H9 (cell line): Measurements from ENCODE around the gene ADAMTS13. TPM values are rescaled to one million over a fixed set of nuclear protein-coding genes. Genes with fewer than 3 reads are reported as not detected.
A peak's percentile ranks its signal among the peaks of the same experiment; 100 is the strongest.

Experiments used
- DNase-seq: peaks from one replicate; pipeline ENCODE4 v3.0.0-alpha.2; 2017
- H2AFZ ChIP-seq: one replicate; pipeline ENCODE4 v1.6.1; 2013; ENCODE audit warnings: mild to moderate bottlenecking, low read length, control low read depth, moderate library complexity
- H2AK5ac ChIP-seq: 2 replicates; pipeline ENCODE4 v1.6.1; 2013; ENCODE audit warnings: low read length, control low read depth, mixed read lengths; ENCODE audit not compliant: insufficient read length
- H2BK120ac ChIP-seq: one replicate; pipeline ENCODE4 v1.6.1; 2013; ENCODE audit warnings: low read depth, mild to moderate bottlenecking, low read length, control low read depth, inconsistent platforms; ENCODE audit not compliant: poor library complexity, severe bottlenecking
- H2BK12ac ChIP-seq: 2 replicates; pipeline ENCODE4 v1.6.1; 2013; ENCODE audit warnings: low read length, control low read depth, mixed read lengths, low read depth; ENCODE audit not compliant: insufficient read length
- H2BK15ac ChIP-seq: 2 replicates; pipeline ENCODE4 v1.6.1; 2013; ENCODE audit warnings: low read depth, low read length, control low read depth
- H2BK20ac ChIP-seq: one replicate; pipeline ENCODE4 v1.6.1; 2013; ENCODE audit warnings: low read depth, mild to moderate bottlenecking, low read length, control low read depth, inconsistent platforms; ENCODE audit not compliant: poor library complexity, severe bottlenecking
- H2BK5ac ChIP-seq: 2 replicates; pipeline ENCODE4 v1.6.1; 2013; ENCODE audit warnings: low read length, control low read depth, mixed read lengths; ENCODE audit not compliant: insufficient read length
- H3K14ac ChIP-seq: 2 replicates; pipeline ENCODE4 v1.6.1; 2013; ENCODE audit warnings: low read length, control low read depth; ENCODE audit not compliant: insufficient read depth
- H3K18ac ChIP-seq: 2 replicates; pipeline ENCODE4 v1.6.1; 2013; ENCODE audit warnings: low read depth, mild to moderate bottlenecking, mixed read lengths, low read length, control low read depth; ENCODE audit not compliant: insufficient read length
- H3K23ac ChIP-seq: 2 replicates; pipeline ENCODE4 v1.6.1; 2013; ENCODE audit warnings: low read length, control low read depth, mixed read lengths, low read depth; ENCODE audit not compliant: insufficient read length
- H3K23me2 ChIP-seq: 2 replicates; pipeline ENCODE4 v1.6.1; 2013; ENCODE audit warnings: low read depth, mild to moderate bottlenecking, mixed read lengths, low read length, control low read depth; ENCODE audit not compliant: insufficient read length, poor library complexity, severe bottlenecking
- H3K27ac ChIP-seq: 2 replicates; pipeline ENCODE4 v1.5.1; 2013; ENCODE audit warnings: low read length, control low read depth, mixed read lengths, low read depth; ENCODE audit not compliant: insufficient read length
- H3K27me3 ChIP-seq: 2 replicates; pipeline ENCODE4 v1.6.1; 2013; ENCODE audit warnings: low read length, control low read depth, inconsistent platforms; ENCODE audit not compliant: insufficient read depth
- H3K4ac ChIP-seq: 2 replicates; pipeline ENCODE4 v1.6.1; 2013; ENCODE audit warnings: low read depth, mild to moderate bottlenecking, control low read depth, inconsistent platforms, low read length, moderate library complexity
- H3K4me1 ChIP-seq: 2 replicates; pipeline ENCODE4 v1.6.1; 2013; ENCODE audit warnings: low read length, control low read depth, inconsistent platforms; ENCODE audit not compliant: insufficient read depth
- H3K4me2 ChIP-seq: 2 replicates; pipeline ENCODE4 v1.6.1; 2013; ENCODE audit warnings: low read length, control low read depth, mixed read lengths; ENCODE audit not compliant: insufficient read length, insufficient read depth
- H3K56ac ChIP-seq: 2 replicates; pipeline ENCODE4 v1.6.1; 2013; ENCODE audit warnings: low read depth, mild to moderate bottlenecking, mixed read lengths, low read length, control low read depth; ENCODE audit not compliant: insufficient read length
- H3K79me1 ChIP-seq: 2 replicates; pipeline ENCODE4 v1.6.1; 2013; ENCODE audit warnings: low read depth, mild to moderate bottlenecking, moderate library complexity, low read length, control low read depth, inconsistent platforms; ENCODE audit not compliant: insufficient read depth, poor library complexity, severe bottlenecking
- H3K79me2 ChIP-seq: 2 replicates; pipeline ENCODE4 v1.6.1; 2013; ENCODE audit warnings: low read length, control low read depth, inconsistent platforms; ENCODE audit not compliant: insufficient read depth
- H3K9ac ChIP-seq: 2 replicates; pipeline ENCODE4 v1.6.1; 2013; ENCODE audit warnings: low read length, control low read depth, mixed read lengths; ENCODE audit not compliant: insufficient read length; ENCODE audit errors: extremely low read depth
- H3K9me3 ChIP-seq: one replicate; pipeline ENCODE4 v1.6.1; 2013; ENCODE audit warnings: low read depth, low read length, inconsistent platforms; ENCODE audit not compliant: control insufficient read depth
- H3T11ph ChIP-seq: one replicate; pipeline ENCODE4 v1.6.1; 2013; ENCODE audit warnings: mild to moderate bottlenecking, low read length, control low read depth, inconsistent platforms
- H4K20me1 ChIP-seq: one replicate; pipeline ENCODE4 v1.6.1; 2013; ENCODE audit not compliant: control insufficient read depth, insufficient read length, insufficient read depth
- H4K5ac ChIP-seq: 2 replicates; pipeline ENCODE4 v1.6.1; 2013; ENCODE audit warnings: low read depth, mild to moderate bottlenecking, mixed read lengths, low read length, control low read depth; ENCODE audit not compliant: insufficient read length
- H4K8ac ChIP-seq: replicated peaks from 2 replicates; pipeline ENCODE4 v1.6.1; 2013; ENCODE audit warnings: low read length, control low read depth, mixed read lengths, low read depth; ENCODE audit not compliant: insufficient read length
- H4K91ac ChIP-seq: 2 replicates; pipeline ENCODE4 v1.6.1; 2013; ENCODE audit warnings: low read depth, mild to moderate bottlenecking, moderate library complexity, mixed read lengths, low read length, control low read depth; ENCODE audit not compliant: insufficient read length
- H3K27ac Mint-ChIP-seq, 3 experiments: 2 replicates in 2 of 3; 3 replicates in 1 of 3; pipeline ENCODE4 v1.8.0; 2020 to 2021; ENCODE audit warnings: mixed read lengths in 3 of 3, mild to moderate bottlenecking in 1 of 3, moderate library complexity in 1 of 3
- H3K27me3 Mint-ChIP-seq: 2 replicates; pipeline ENCODE4 v1.8.0; 2021; ENCODE audit warnings: low read depth, mild to moderate bottlenecking, moderate library complexity, mixed read lengths
- H3K36me3 Mint-ChIP-seq, 3 experiments: 2 replicates in 2 of 3; 3 replicates in 1 of 3; pipeline ENCODE4 v1.8.0; 2020 to 2021; ENCODE audit warnings: low read depth in 3 of 3, mixed read lengths in 3 of 3; ENCODE audit not compliant: insufficient read depth in 1 of 3
- H3K4me1 Mint-ChIP-seq, 2 experiments: 2 replicates each; pipeline ENCODE4 v1.8.0; 2020; ENCODE audit warnings: mixed read lengths in 2 of 2
- H3K4me3 Mint-ChIP-seq, 2 experiments: 2 replicates in 1 of 2; 3 replicates in 1 of 2; pipeline ENCODE4 v1.8.0; 2020 to 2021; ENCODE audit warnings: mild to moderate bottlenecking in 2 of 2, mixed read lengths in 2 of 2, moderate library complexity in 1 of 2
- H3K9me3 Mint-ChIP-seq, 2 experiments: 2 replicates in 1 of 2; 3 replicates in 1 of 2; pipeline ENCODE4 v1.8.0; 2020; ENCODE audit warnings: mild to moderate bottlenecking in 2 of 2, mixed read lengths in 2 of 2, moderate library complexity in 1 of 2
- CTCF ChIP-seq: fragments of 200-600 bp; sonication (generic); conservative IDR thresholded peaks from 3 replicates; pipeline ENCODE4 v1.8.0; 2021; ENCODE audit warnings: antibody characterized with exemption, mild to moderate bottlenecking
- WGBS: extraction: QIAGEN DNeasy Blood & Tissue Kit; methylation state at CpG from one replicate; pipeline ENCODE4 v1.1.7; 2013; ENCODE audit warnings: missing lambda C conversion rate, low lambda C conversion rate, mixed read lengths; ENCODE audit not compliant: insufficient read length; ENCODE audit errors: extremely low coverage; 5-methylcytosine and 5-hydroxymethylcytosine counted together
- total RNA-seq: library from RNA; stranded (reverse); gene quantifications from 2 replicates; pipeline ENCODE4 v1.2.1, GENCODE V29; 2021

ADAMTS13 gene
- total RNA-seq, 1 experiment from 2014 or later, result 8.8 TPM

DNA sequence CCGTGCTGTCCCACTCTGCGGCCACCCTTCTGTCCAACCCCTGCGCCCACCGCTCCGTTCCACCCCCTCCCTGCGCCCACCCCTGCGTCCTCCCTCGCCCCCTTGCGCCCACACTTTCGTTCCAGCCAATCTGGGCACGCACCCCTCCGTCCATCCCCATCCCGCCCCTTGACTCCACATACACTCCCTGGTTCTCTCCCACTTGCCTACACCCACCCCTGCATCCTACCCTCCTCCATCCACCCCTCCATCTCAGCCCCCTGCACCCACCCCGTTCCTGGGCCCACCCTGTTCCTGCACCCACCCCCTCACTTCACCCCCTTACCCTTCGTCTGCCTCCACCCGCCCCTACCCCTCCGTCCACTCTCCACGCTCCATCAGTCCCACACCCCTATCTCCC lies 7.0 kb downstream of the ADAMTS13 start:
- Histone ChIP-seq H3K9me3 (no peaks in the 10 kb centered on the region), H3K23ac (no peak overlapping the region), H4K20me1 (no peaks in the 10 kb centered on the region), H3K56ac (no peak overlapping the region), H3K79me1 (no peaks in the 10 kb centered on the region), H4K91ac (no peak overlapping the region), H3K79me2 (no peaks in the 10 kb centered on the region; the same call in 1 of the 2 replicates), H3K23me2 (peaks cover 7% of the 10 kb centered on the region), H3K27ac (no peak overlapping the region), H2BK12ac (no peak overlapping the region), H3K4me2 (peak overlapping the region; percentile 40), H2BK120ac (no peak overlapping the region), H2BK15ac (no peak overlapping the region), H4K5ac (no peak overlapping the region), H3K27me3 (peaks cover 2% of the 10 kb centered on the region; the same call in 1 of the 2 replicates), H3K4ac (no peak overlapping the region), H3K18ac (no peak overlapping the region), H2BK5ac (no peak overlapping the region), H3K4me1 (no peaks in the 10 kb centered on the region), H2BK20ac (no peak overlapping the region), H3K14ac (no peak overlapping the region), H2AK5ac (no peak overlapping the region), H4K8ac (no peak overlapping the region), H3K9ac (no peak overlapping the region), H3T11ph (no peak overlapping the region), H2AFZ (no peak overlapping the region)
- WGBS, result no CpG with 5 or more reads among the region's 18 CpGs
- DNase-seq, result peak; percentile 64
- no peak for TF ChIP-seq CTCF
- Mint-ChIP-seq H3K36me3 (peaks cover 0 to 12% (median 7%) of the 10 kb centered on the region in 3 experiments; a peak in 6 of 7 replicates), H3K27ac (no peak overlapping the region), H3K9me3 (peaks cover 4 to 7% of the 10 kb centered on the region in 2 experiments; a peak in 4 of 5 replicates), H3K4me3 (peak overlapping the region; percentile 61 to 78), H3K27me3 (peaks cover 24% of the 10 kb centered on the region), H3K4me1 (peaks cover 7% of the 10 kb centered on the region in 2 experiments; a peak in 3 of 4 replicates)
